CD14-positive monocyte (primary cell): ENCODE measurements around the gene ACTR3. TPM values are rescaled to one million over a fixed set of nuclear protein-coding genes. Genes with fewer than 3 reads are reported as not detected.

Source experiments
- DNase-seq, 3 donors: peaks; one replicate each; pipeline ENCODE4 v3.0.0-alpha.2; 2011 to 2022
- H2AFZ ChIP-seq: 2 replicates; pipeline ENCODE4 v1.6.0; 2012; ENCODE audit warnings: mild to moderate bottlenecking, low read depth, low read length, inconsistent platforms; ENCODE audit not compliant: insufficient read depth, poor library complexity, severe bottlenecking
- H3K27ac ChIP-seq, 2 donors: 1 replicate in 1 of 2; 2 replicates in 1 of 2; pipeline ENCODE4 v1.5.1; 2012 to 2013; ENCODE audit warnings: low read length in 2 of 2, control low read depth in 1 of 2, inconsistent platforms in 1 of 2, low read depth in 1 of 2, mild to moderate bottlenecking in 1 of 2
- H3K27me3 ChIP-seq, 2 donors: one replicate each; pipeline versions ENCODE4 v1.6.0 to v1.6.1; 2011 to 2013; ENCODE audit warnings: low read length in 2 of 2; ENCODE audit not compliant: control insufficient read depth in 2 of 2, insufficient read depth in 2 of 2
- H3K36me3 ChIP-seq, 2 donors: replicated peaks in 1 of 2; 1 replicate in 1 of 2; 2 replicates in 1 of 2; pipeline versions ENCODE4 v1.5.1 to v1.6.1; 2012 to 2013; ENCODE audit warnings: low read length in 2 of 2, control low read depth in 1 of 2, inconsistent platforms in 1 of 2, mild to moderate bottlenecking in 1 of 2; ENCODE audit not compliant: insufficient read depth in 2 of 2, control insufficient read depth in 1 of 2
- H3K4me1 ChIP-seq, 2 donors: 1 replicate in 1 of 2; 2 replicates in 1 of 2; pipeline versions ENCODE4 v1.5.1 to v1.6.1; 2012 to 2013; ENCODE audit warnings: low read length in 2 of 2, control low read depth in 1 of 2, inconsistent platforms in 1 of 2, mild to moderate bottlenecking in 1 of 2, moderate library complexity in 1 of 2; ENCODE audit not compliant: insufficient read depth in 2 of 2, control insufficient read depth in 1 of 2
- H3K4me2 ChIP-seq: replicated peaks from 2 replicates; pipeline ENCODE3; 2012; ENCODE audit warnings: low read length, moderate library complexity, mild to moderate bottlenecking; ENCODE audit not compliant: poor library complexity, severe bottlenecking; ENCODE audit errors: extremely low read depth
- H3K4me3 ChIP-seq, 3 experiments: fragments of 200-600 bp in 1 of 3; sonication (generic) in 1 of 3; replicated peaks in 1 of 3; 1 replicate in 2 of 3; 2 replicates in 1 of 3; pipeline ENCODE4 v1.5.1; 2011 to 2013; ENCODE audit warnings: low read length in 3 of 3, mild to moderate bottlenecking in 3 of 3, control low read depth in 2 of 3, low read depth in 2 of 3, inconsistent platforms in 1 of 3, moderate library complexity in 1 of 3
- H3K79me2 ChIP-seq: 2 replicates; pipeline ENCODE4 v1.6.0; 2012; ENCODE audit warnings: mild to moderate bottlenecking, control low read depth, inconsistent platforms, low read length, moderate library complexity; ENCODE audit not compliant: insufficient read depth
- H3K9ac ChIP-seq: 2 replicates; pipeline ENCODE4 v1.6.0; 2017; ENCODE audit warnings: low read length, mild to moderate bottlenecking; ENCODE audit not compliant: insufficient read depth, poor library complexity, severe bottlenecking
- H3K9me3 ChIP-seq, 2 donors: replicated peaks in 1 of 2; 1 replicate in 1 of 2; 2 replicates in 1 of 2; pipeline versions ENCODE4 v1.5.1 to v1.6.1; 2012 to 2013; ENCODE audit warnings: low read length in 2 of 2, control low read depth in 1 of 2; ENCODE audit not compliant: control insufficient read depth in 1 of 2, insufficient read depth in 1 of 2
- H4K20me1 ChIP-seq: 2 replicates; pipeline ENCODE4 v1.6.0; 2012; ENCODE audit warnings: mild to moderate bottlenecking, low read length, control low read depth, moderate library complexity; ENCODE audit not compliant: insufficient read depth
- H3K27ac Mint-ChIP-seq, 7 donors: one replicate each; pipeline ENCODE4 v1.8.0; 2020; ENCODE audit warnings: mild to moderate bottlenecking in 7 of 7, mixed read lengths in 7 of 7, moderate library complexity in 6 of 7, inconsistent platforms in 2 of 7
- H3K27me3 Mint-ChIP-seq, 3 donors: one replicate each; pipeline ENCODE4 v1.8.0; 2021 to 2022; ENCODE audit warnings: low read depth in 3 of 3, mild to moderate bottlenecking in 3 of 3, mixed read lengths in 3 of 3, moderate library complexity in 3 of 3, inconsistent platforms in 1 of 3
- H3K36me3 Mint-ChIP-seq, 2 donors: one replicate each; pipeline ENCODE4 v1.8.0; 2020; ENCODE audit warnings: mixed read lengths in 2 of 2, inconsistent platforms in 1 of 2, mild to moderate bottlenecking in 1 of 2
- H3K4me1 Mint-ChIP-seq: one replicate; pipeline ENCODE4 v1.8.0; 2020; ENCODE audit warnings: mild to moderate bottlenecking, mixed read lengths
- H3K4me3 Mint-ChIP-seq, 2 donors: one replicate each; pipeline ENCODE4 v1.8.0; 2020; ENCODE audit warnings: mild to moderate bottlenecking in 2 of 2, mixed read lengths in 2 of 2, moderate library complexity in 1 of 2
- H3K9me3 Mint-ChIP-seq, 7 donors: one replicate each; pipeline ENCODE4 v1.8.0; 2020 to 2022; ENCODE audit warnings: mixed read lengths in 7 of 7, mild to moderate bottlenecking in 6 of 7, moderate library complexity in 6 of 7, inconsistent platforms in 2 of 7
- CTCF ChIP-seq: fragments of 200-600 bp; IDR thresholded peaks from one replicate; pipeline ENCODE4 v1.8.0; 2022; ENCODE audit warnings: antibody characterized with exemption, mild to moderate bottlenecking
- WGBS: methylation state at CpG from one replicate; pipeline ENCODE4 v1.1.5; 2013; ENCODE audit warnings: missing lambda C conversion rate; ENCODE audit not compliant: insufficient coverage; 5-methylcytosine and 5-hydroxymethylcytosine counted together
- intact Hi-C, 2 donors: fragments of 100-400 bp; cut with micrococcal nuclease; formaldehyde crosslinking; loops; one replicate each; pipeline versions ENCODE4 v1.15.0 to v1.15.1; 2023
- polyA plus RNA-seq, 3 donors: library from polyadenylated mRNA; depleted of rRNA in 1 of 3; unstranded in 2 of 3; stranded (reverse) in 1 of 3; fragments of 300-500 nt in 2 of 3; fragments of >200 nt in 1 of 3; fragmentation: Illumina TruSeq in 2 of 3; gene quantifications; 1 replicate in 2 of 3; 2 replicates in 1 of 3; pipeline ENCODE4 v1.2.3, GENCODE V29; 2012 to 2021

Gene ACTR3
- polyA plus RNA-seq, 3 donors: 103 to 557 (median 464) TPM

- no peaks in the 10 kb centered on the region for H3K9me3 ChIP-seq
- H3K36me3 Mint-ChIP-seq: no peaks in the 10 kb centered on the region
- H3K27ac Mint-ChIP-seq: no peak overlapping the region
- no peak overlapping the region for H3K4me3 Mint-ChIP-seq
- peaks cover 14 to 15% of the 10 kb centered on the region in 2 donors for H3K4me1 ChIP-seq
- H3K4me3 ChIP-seq: no peak overlapping the region
- no peaks in the 10 kb centered on the region for H3K36me3 ChIP-seq
- H3K27me3 Mint-ChIP-seq: peaks cover 1 to 6% (median 1%) of the 10 kb centered on the region in 3 donors
- H4K20me1 ChIP-seq: no peaks in the 10 kb centered on the region
- TF ChIP-seq CTCF: no peak
- no CpG with 5 or more reads among the region's 1 CpG for WGBS
- intact Hi-C loops: no loop called here
- no peaks in the 10 kb centered on the region for H3K27me3 ChIP-seq
- no peak overlapping the region for H2AFZ ChIP-seq
- peaks cover 0 to 1% (median 0%) of the 10 kb centered on the region in 7 donors for H3K9me3 Mint-ChIP-seq
- DNase-seq: no peak
- peaks cover 23% of the 10 kb centered on the region for H3K4me1 Mint-ChIP-seq
- H3K4me2 ChIP-seq: no peak overlapping the region
- H3K79me2 ChIP-seq: no peaks in the 10 kb centered on the region
- H3K9ac ChIP-seq: no peak overlapping the region
- no peak overlapping the region for H3K27ac ChIP-seq
Observed at GRCh38 chr2:113869253-113869652, 20.6 kb upstream of the ACTR3 start.

GRCh38 chr2:113872201-113872600 lies 17.7 kb upstream of the ACTR3 start:
- Mint-ChIP-seq H3K9me3 (peaks cover 0 to 1% (median 0%) of the 10 kb centered on the region in 7 donors), H3K4me3 (no peak overlapping the region), H3K4me1 (peaks cover 41% of the 10 kb centered on the region), H3K27ac (no peak overlapping the region), H3K36me3 (no peaks in the 10 kb centered on the region), H3K27me3 (peaks cover 1 to 6% (median 1%) of the 10 kb centered on the region in 3 donors)
- no peaks in the 10 kb centered on the region for H3K79me2 ChIP-seq
- intact Hi-C loops: no loop called here
- H3K4me2 ChIP-seq: no peak overlapping the region
- WGBS: 92% methylated on average over 2 of the region's 4 CpGs
- H3K4me3 ChIP-seq: no peak overlapping the region
- H3K36me3 ChIP-seq: no peaks in the 10 kb centered on the region
- no peak for DNase-seq
- peaks cover 28 to 34% of the 10 kb centered on the region in 2 donors for H3K4me1 ChIP-seq
- H3K9ac ChIP-seq: no peak overlapping the region
- no peak overlapping the region for H2AFZ ChIP-seq
- H3K27me3 ChIP-seq: no peaks in the 10 kb centered on the region
- H4K20me1 ChIP-seq: no peaks in the 10 kb centered on the region
- no peak for TF ChIP-seq CTCF
- H3K27ac ChIP-seq: no peak overlapping the region
- H3K9me3 ChIP-seq: no peaks in the 10 kb centered on the region
